GM12878 (cell line): ENCODE data around the gene UNC5B. TPM values are rescaled to one million over a fixed set of nuclear protein-coding genes. Genes with fewer than 3 reads are reported as not detected.

Experiments
- ATAC-seq: fragments of 200-7000 bp; cut with Tn5 transposase; 3 replicates; pipeline ENCODE4 v1.9.1; 2020; ENCODE audit warnings: mild to moderate bottlenecking, moderate library complexity
- BruUV-seq: library from RNA; stranded (reverse); fragments of 400-500 nt; replicated peaks from 2 replicates; lab custom pipeline; 2021; lab: Mats Ljungman, UMichigan
- CTCF ChIA-PET: fragments of 300-600 bp; sonication (Branson Sonifier 250); formaldehyde crosslinking; extraction: SDS; loops from one replicate; lab custom pipeline; 2021; ENCODE audit warnings: inconsistent platforms; lab: Yijun Ruan, JAX
- POLR2A ChIA-PET: fragments of 350-600 bp; formaldehyde crosslinking; extraction: SDS; loops from one replicate; lab custom pipeline; 2021; ENCODE audit warnings: inconsistent platforms; lab: Charles Lee
- RAD21 ChIA-PET: fragments of 300-600 bp; sonication (Branson Sonifier 250); formaldehyde crosslinking; loops from one replicate; lab custom pipeline; 2023; ENCODE audit warnings: antibody characterized with exemption; ENCODE audit not compliant: unreplicated experiment; lab: Charles Lee
- SMC1A ChIA-PET: fragments of 300-600 bp; sonication (Branson Sonifier 250); formaldehyde crosslinking; loops from one replicate; lab custom pipeline; 2023; ENCODE audit not compliant: unreplicated experiment, uncharacterized antibody; lab: Charles Lee
- DNase-seq: peaks from one replicate; pipeline ENCODE4 v3.0.0-alpha.2; 2011; ENCODE audit warnings: low read depth, low spot score
- FAIRE-seq: peaks from 3 replicates; lab custom pipeline; 2011; peaks lifted over from hg19 to GRCh38; lab: Jason Lieb, UNC
- H2AFZ ChIP-seq: 2 replicates; pipeline ENCODE4 v1.6.0; 2011; ENCODE audit warnings: low read depth, low read length, control low read depth; ENCODE audit not compliant: control insufficient read depth
- H3K27ac ChIP-seq: 2 replicates; pipeline ENCODE4 v1.5.1; 2011; ENCODE audit warnings: control low read depth; ENCODE audit not compliant: control insufficient read depth, insufficient read depth
- H3K27me3 ChIP-seq, 2 experiments: replicated peaks in 1 of 2; 2 replicates each; pipeline versions ENCODE4 v1.6.0 to v1.6.1; 2011; ENCODE audit warnings: low read length in 1 of 2; ENCODE audit not compliant: control insufficient read depth in 2 of 2, insufficient read depth in 2 of 2
- H3K36me3 ChIP-seq, 2 experiments: 2 replicates each; pipeline ENCODE4 v1.5.1; 2011; ENCODE audit warnings: low read length in 1 of 2; ENCODE audit not compliant: control insufficient read depth in 2 of 2, insufficient read depth in 2 of 2
- H3K4me1 ChIP-seq: 2 replicates; pipeline ENCODE4 v1.6.1; 2011; ENCODE audit warnings: mild to moderate bottlenecking, low read length, moderate library complexity, mixed read lengths; ENCODE audit not compliant: control insufficient read depth, insufficient read depth
- H3K4me2 ChIP-seq: 2 replicates; pipeline ENCODE4 v1.6.0; 2011; ENCODE audit warnings: control low read depth; ENCODE audit not compliant: control insufficient read depth, insufficient read depth
- H3K4me3 ChIP-seq: fragments of 200-600 bp; sonication (generic); 2 replicates; pipeline ENCODE4 v1.5.1; 2016
- H3K79me2 ChIP-seq: 2 replicates; pipeline ENCODE4 v1.6.0; 2011; ENCODE audit warnings: low read length; ENCODE audit not compliant: control insufficient read depth, insufficient read depth
- H3K9ac ChIP-seq: 2 replicates; pipeline ENCODE4 v1.8.0; 2011; ENCODE audit warnings: low read length, control low read depth, mixed read lengths; ENCODE audit not compliant: control insufficient read depth, insufficient read depth
- H3K9me3 ChIP-seq: replicated peaks from 3 replicates; pipeline ENCODE4 v1.5.1; 2011; ENCODE audit warnings: mild to moderate bottlenecking, low read length; ENCODE audit not compliant: control insufficient read depth, insufficient read depth
- H4K20me1 ChIP-seq: 2 replicates; pipeline ENCODE4 v1.6.0; 2011; ENCODE audit not compliant: control insufficient read depth, insufficient read depth
- BHLHE40 ChIP-seq, 2 experiments: fragments of 450-650 bp in 1 of 2; IDR thresholded peaks; 2 replicates each; pipeline ENCODE4 v1.6.1; 2011 to 2017; ENCODE audit warnings: low read depth in 2 of 2, borderline replicate concordance in 1 of 2, improper control_type of control experiment in 1 of 2, low read length in 1 of 2, mild to moderate bottlenecking in 1 of 2
- NFXL1 ChIP-seq: fragments of 450-650 bp; IDR thresholded peaks from 2 replicates; pipeline ENCODE4 v1.6.1; 2017; ENCODE audit warnings: antibody characterized with exemption, mild to moderate bottlenecking, borderline replicate concordance
- PML ChIP-seq: IDR thresholded peaks from 2 replicates; pipeline ENCODE4 v1.6.1; 2012; ENCODE audit warnings: low read length, inconsistent platforms
- POU2F2 ChIP-seq: IDR thresholded peaks from 3 replicates; pipeline ENCODE4 v1.6.1; 2011; ENCODE audit warnings: low read depth, mild to moderate bottlenecking, low read length, borderline replicate concordance
- RBBP5 ChIP-seq: fragments of 200-600 bp; sonication (generic); conservative IDR thresholded peaks from 2 replicates; pipeline ENCODE4 v1.6.1; 2016
- SIN3A ChIP-seq: IDR thresholded peaks from 2 replicates; pipeline ENCODE4 v1.6.1; 2012; ENCODE audit warnings: low read depth, low read length, improper control_type of control experiment
- SUZ12 ChIP-seq: fragments of 200-600 bp; sonication (generic); IDR thresholded peaks from one replicate; pipeline ENCODE4 v1.6.1; 2018; ENCODE audit warnings: antibody characterized with exemption, mild to moderate bottlenecking; ENCODE audit not compliant: unreplicated experiment
- TCF7 ChIP-seq: IDR thresholded peaks from 2 replicates; pipeline ENCODE4 v1.6.1; 2014; ENCODE audit warnings: antibody characterized with exemption, borderline replicate concordance
- ZSCAN29 ChIP-seq: fragments of 450-650 bp; IDR thresholded peaks from 2 replicates; pipeline ENCODE4 v1.6.1; 2017; ENCODE audit warnings: mild to moderate bottlenecking, moderate library complexity
- WGBS: methylation state at CpG from one replicate; pipeline ENCODE4 v1.1.6; 2016; ENCODE audit warnings: low lambda C conversion rate; ENCODE audit not compliant: insufficient replicate concordance, insufficient coverage; ENCODE audit errors: missing lambda C conversion rate; 5-methylcytosine and 5-hydroxymethylcytosine counted together
- in situ Hi-C: fragments of 300-500 bp; cut with MboI; formaldehyde crosslinking; loops from 9 replicates; pipeline ENCODE4 v1.14.3; 2018; ENCODE audit warnings: mixed read lengths
- intact Hi-C: fragments of 100-400 bp; cut with micrococcal nuclease; formaldehyde crosslinking; loops from one replicate; pipeline ENCODE4 v1.14.2; 2022; ENCODE audit not compliant: unreplicated experiment
- polyA plus RNA-seq, 11 experiments: library from polyadenylated mRNA; depleted of rRNA in 4 of 11; unstranded in 6 of 11; stranded (reverse) in 5 of 11; fragments of >200 nt; fragmentation: Nextera tagmentation in 4 of 11; fragmentation: Illumina TruSeq in 1 of 11; extraction: Ambion mirVana in 4 of 11; extraction: Trizol in 1 of 11; gene quantifications; 1 replicate in 1 of 11; 2 replicates in 10 of 11; pipeline versions ENCODE4 v1.2.1 to v1.2.3, GENCODE V29; 2011 to 2016; ENCODE audit warnings: inconsistent platforms in 2 of 11, missing spikeins in 2 of 11, low read depth in 1 of 11
- total RNA-seq, 4 experiments: library from RNA; depleted of rRNA in 3 of 4; stranded (reverse); fragments of >200 nt in 3 of 4; fragmentation: Illumina TruSeq in 1 of 4; extraction: Trizol in 1 of 4; gene quantifications; 2 replicates each; pipeline versions ENCODE4 v1.2.1 to v1.2.3, GENCODE V29; 2013 to 2021

UNC5B gene
- total and polyA plus RNA-seq, 10 of the 15 experiments (the other 5 are each of a cell fraction or from before 2014, with no cell fraction given), result 0.03 to 0.08 TPM; not detected in 8

GRCh38 chr10:71285986-71286385, 73.6 kb downstream of the UNC5B start (continued):
- TF ChIP-seq BHLHE40 (IDR thresholded peaks at IDR 0.05; ENCODE audit: borderline replicate concordance in 1 of 2, low read depth in 2 of 2, low read length in 1 of 2) (no peak), SUZ12 (no peak), POU2F2 (no peak)

DNA sequence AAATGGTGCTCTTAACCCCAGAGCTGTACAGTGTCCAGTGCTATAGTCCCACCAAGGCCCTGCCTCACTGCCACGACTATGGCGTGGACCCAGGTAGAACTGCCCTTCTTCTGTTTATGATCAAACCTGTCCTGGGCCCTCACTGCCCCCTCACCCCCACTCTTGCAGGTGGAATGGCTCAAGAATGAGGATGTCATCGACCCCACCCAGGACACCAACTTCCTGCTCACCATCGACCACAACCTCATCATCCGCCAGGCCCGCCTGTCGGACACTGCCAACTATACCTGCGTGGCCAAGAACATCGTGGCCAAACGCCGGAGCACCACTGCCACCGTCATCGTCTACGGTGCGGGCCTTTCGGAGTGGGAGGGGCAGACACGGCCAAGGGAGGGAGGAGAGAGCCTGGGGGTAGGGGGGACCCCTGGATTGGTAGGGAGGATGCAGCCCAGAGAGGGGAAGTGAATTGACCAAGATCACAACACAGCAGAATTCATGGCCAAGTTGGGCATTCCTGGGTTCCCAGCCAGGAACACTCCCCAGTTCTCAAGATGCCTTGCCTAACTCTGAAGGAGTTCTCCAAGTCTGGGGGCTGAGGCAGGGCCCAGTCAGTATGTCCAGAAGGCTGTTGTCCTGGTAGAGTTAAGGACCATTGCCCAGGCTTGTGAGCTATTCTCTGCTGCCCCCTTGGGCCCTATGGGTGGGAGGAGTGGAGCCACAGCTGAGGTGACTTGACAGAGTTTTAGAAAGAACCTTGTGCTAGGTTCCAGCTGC, 74.3 kb downstream of the UNC5B start:
- Histone ChIP-seq H3K9ac (no peak overlapping the region), H3K79me2 (no peaks in the 10 kb centered on the region), H2AFZ (no peak overlapping the region), H3K27me3 (peaks cover 0 to 2% of the 10 kb centered on the region in 2 experiments; a peak in 1 of 4 replicates), H3K4me1 (no peaks in the 10 kb centered on the region), H3K9me3 (no peaks in the 10 kb centered on the region; the same call in 2 of the 3 replicates), H3K27ac (no peak overlapping the region), H3K36me3 (no peaks in the 10 kb centered on the region), H4K20me1 (no peaks in the 10 kb centered on the region), H3K4me2 (no peak overlapping the region), H3K4me3 (no peak overlapping the region)
- RAD21 ChIA-PET, result no interaction called here
- BruUV-seq, result no TSS peak
- no peak for FAIRE-seq
- 30% methylated on average over 17 of the region's 17 CpGs for WGBS
- intact Hi-C loops, result no loop called here
- no peak for DNase-seq
- in situ Hi-C loops, result loop anchor here (5.0 kb wide), 1 partner anchor 364 kb away; no protein-coding TSS in a partner anchor
- no peak for ATAC-seq
- CTCF ChIA-PET, result interaction anchor here (2.8 kb wide), 1 partner anchor 12 kb away, joined by 16 read pairs; no protein-coding TSS in a partner anchor
- POLR2A ChIA-PET, result no interaction called here
- SMC1A ChIA-PET, result interaction anchor here (0.6 kb wide), 1 partner anchor 648 kb away, joined by 3 read pairs; no protein-coding TSS in a partner anchor
- TF ChIP-seq RBBP5, result no peak
- no peak for TF ChIP-seq ZSCAN29
- TF ChIP-seq SIN3A, result no peak
- TF ChIP-seq TCF7, result no peak
- TF ChIP-seq PML, result no peak
- TF ChIP-seq NFXL1, result no peak
